ENCODE measurements around the gene PTGDR2.

GRCh38 chr11:60871378-60872061 is 15.8 kb upstream of the PTGDR2 start:
- TF ChIP-seq POLR2AphosphoS5 (IDR thresholded peaks at IDR 0.05) (no peak), CTCF (IDR thresholded peaks at IDR 0.05) (no peak)
